Spleen (tissue), 7 donors: Measurements from ENCODE around the gene UFSP2.

Experiments
- POLR2A ChIP-seq, 3 donors: fragments of 450-650 bp; IDR thresholded peaks; one replicate each; pipeline ENCODE4 v1.5.1; 2017; ENCODE audit warnings: antibody characterized with exemption in 3 of 3, mild to moderate bottlenecking in 1 of 3
- POLR2AphosphoS5 ChIP-seq, 3 donors: sonication (generic); formaldehyde crosslinking; IDR thresholded peaks; one replicate each; pipeline ENCODE4 v1.5.1; 2017; ENCODE audit warnings: antibody characterized with exemption in 3 of 3
- TF ChIP-seq, protein P1 (sequence below), 11 experiments: fragments of 200-600 bp in 7 of 11; fragments of 450-650 bp in 4 of 11; sonication (generic) in 4 of 11; IDR thresholded peaks in 8 of 11; conservative IDR thresholded peaks in 3 of 11; 1 replicate in 7 of 11; 2 replicates in 4 of 11; pipeline versions ENCODE4 v1.4.0 to v1.8.0; 2016 to 2021; ENCODE audit warnings: antibody characterized with exemption in 11 of 11, inconsistent platforms in 4 of 11, mild to moderate bottlenecking in 1 of 11
- donor health status: DM: no; HTN: no; CAD: no; lungs with moderate emphysema.
- donor health status: DM: no; HTN: no; CAD: no.
- donor health status: DM: no; HTN: no; CAD: no.

DNA sequence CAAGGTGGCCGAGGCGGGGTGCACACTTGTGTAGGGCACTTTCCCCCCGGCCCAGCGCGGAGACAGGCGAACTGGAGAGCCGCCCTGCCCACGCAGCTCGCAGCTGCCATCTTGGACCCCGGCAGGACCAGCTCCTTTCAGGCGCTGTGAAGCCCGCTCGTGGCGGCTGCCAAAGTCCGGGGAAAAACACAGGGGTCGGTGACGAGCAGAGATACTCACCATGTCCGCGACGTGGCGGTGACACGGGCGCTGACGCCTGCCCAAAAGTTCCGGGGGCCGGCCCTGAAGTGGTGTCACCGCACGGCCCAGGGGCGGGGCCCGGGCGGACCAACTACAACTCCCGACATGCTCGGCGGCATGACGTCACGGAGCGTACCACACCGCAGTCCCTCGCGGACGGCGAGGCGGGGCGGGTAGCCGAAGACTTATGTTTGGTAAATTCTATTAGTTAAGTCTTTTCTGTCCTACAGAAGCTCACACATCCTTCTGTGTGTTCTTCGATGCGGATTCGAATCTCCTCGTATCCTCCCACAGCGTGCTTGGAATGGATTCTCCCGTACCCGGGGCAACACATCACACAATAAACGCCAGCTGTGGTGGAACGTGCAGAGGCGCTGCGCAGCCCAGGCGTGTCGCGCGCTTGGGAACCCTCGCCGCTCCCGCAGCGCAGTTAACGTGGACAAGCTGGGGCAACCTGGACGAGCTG, at the start of gene UFSP2:
- TF ChIP-seq, protein P1, sequence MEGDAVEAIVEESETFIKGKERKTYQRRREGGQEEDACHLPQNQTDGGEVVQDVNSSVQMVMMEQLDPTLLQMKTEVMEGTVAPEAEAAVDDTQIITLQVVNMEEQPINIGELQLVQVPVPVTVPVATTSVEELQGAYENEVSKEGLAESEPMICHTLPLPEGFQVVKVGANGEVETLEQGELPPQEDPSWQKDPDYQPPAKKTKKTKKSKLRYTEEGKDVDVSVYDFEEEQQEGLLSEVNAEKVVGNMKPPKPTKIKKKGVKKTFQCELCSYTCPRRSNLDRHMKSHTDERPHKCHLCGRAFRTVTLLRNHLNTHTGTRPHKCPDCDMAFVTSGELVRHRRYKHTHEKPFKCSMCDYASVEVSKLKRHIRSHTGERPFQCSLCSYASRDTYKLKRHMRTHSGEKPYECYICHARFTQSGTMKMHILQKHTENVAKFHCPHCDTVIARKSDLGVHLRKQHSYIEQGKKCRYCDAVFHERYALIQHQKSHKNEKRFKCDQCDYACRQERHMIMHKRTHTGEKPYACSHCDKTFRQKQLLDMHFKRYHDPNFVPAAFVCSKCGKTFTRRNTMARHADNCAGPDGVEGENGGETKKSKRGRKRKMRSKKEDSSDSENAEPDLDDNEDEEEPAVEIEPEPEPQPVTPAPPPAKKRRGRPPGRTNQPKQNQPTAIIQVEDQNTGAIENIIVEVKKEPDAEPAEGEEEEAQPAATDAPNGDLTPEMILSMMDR (IDR thresholded peaks at IDR 0.05 in 8 of 11, conservative IDR thresholded peaks at IDR 0.05 in 3 of 11), result peak in 5 of 11 experiments; percentile 3 to 25 (median 17)
- TF ChIP-seq POLR2AphosphoS5 (IDR thresholded peaks at IDR 0.05), result peak; percentile 91 to 96 (median 92)
- peak; percentile 20 to 65 (median 52) for TF ChIP-seq POLR2A (IDR thresholded peaks at IDR 0.05)
